CD4-positive, alpha-beta T cell treated with Interleukin-6 for 4 hours (primary cell): ENCODE results near the gene GPR35.
"Not testable (repeated sequence)": the region's sequence is repeated elsewhere in the genome, so short reads cannot be mapped to it uniquely, and the experiment has no call there.

Experiments used
- DNase-seq: peaks from one replicate; pipeline ENCODE4 v3.0.0-alpha.2; 2020; ENCODE audit warnings: mixed read lengths

The GPR35 gene

DNA sequence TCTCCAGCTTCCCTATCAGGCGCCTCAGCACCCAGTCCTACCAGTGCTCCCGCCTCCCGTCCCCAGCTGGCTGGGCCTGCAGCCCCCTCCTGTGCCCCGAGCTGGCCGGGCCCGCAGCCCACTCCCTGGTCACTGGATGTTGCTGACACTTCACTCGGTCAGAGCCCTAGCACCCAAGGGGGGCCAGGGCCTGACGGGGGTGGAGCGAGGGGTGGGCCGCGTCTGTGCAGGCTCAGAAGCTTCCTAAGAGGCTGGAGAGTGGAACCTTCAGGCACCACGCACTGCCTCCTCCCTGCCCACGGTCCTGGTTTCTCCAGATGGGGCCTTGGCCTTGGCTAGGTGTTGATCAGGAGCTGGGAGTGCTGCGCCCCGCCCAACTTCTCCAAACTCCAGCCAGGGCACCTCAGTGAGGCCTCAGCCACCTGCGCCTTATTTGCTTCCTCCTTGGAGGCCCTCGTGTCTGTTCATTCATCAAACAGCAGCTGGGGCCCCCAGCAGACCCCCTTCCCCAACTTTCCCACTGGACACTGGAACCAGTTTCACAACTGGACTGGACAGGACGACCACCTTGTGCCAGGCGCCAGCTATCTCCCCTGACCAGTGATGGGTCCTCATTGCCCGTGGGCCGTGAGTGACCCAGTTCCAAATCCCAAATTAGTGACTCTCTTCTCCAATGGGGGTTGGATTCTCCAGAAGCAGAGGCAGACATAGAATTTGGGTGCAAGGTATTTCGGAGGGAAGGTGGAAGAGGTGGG lies 22.0 kb upstream of the GPR35 start:
- no peak for DNase-seq

GRCh38 chr2:240603846-240604245 lies 21.4 kb upstream of the GPR35 start:
- DNase-seq, result no peak

DNA sequence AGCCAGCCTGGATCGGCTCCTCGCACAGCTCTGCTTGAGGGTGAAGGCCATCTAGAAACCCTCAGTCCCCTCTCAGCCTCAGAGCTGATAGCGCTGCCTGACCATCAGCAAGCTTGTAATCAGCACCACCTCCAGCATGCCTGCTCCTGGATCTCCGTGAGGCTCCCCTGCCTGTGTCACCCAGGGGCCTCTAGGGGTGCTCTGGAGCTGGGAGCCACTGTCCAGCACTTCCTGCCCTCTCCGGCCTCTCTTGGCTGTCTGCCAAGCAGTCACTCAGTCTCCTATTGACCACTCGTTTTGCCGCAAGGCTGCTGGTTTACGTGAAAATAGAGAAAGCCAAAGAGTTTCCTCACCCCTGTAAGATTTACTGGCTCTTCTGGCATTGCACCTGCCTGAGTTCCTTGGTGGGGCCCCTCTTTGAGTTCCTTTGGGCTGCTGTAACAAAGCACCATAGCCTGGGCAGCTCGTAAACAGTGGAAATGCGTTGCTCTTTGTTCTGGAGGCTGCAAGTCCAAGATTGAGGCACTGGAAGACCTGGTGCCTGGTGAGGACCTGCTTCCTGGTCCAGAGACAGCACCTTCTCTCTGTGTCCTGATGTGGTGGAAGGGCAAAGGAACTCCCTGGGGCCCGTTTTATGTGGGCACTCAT lies 20.9 kb upstream of the GPR35 start:
- DNase-seq, result no peak

DNA sequence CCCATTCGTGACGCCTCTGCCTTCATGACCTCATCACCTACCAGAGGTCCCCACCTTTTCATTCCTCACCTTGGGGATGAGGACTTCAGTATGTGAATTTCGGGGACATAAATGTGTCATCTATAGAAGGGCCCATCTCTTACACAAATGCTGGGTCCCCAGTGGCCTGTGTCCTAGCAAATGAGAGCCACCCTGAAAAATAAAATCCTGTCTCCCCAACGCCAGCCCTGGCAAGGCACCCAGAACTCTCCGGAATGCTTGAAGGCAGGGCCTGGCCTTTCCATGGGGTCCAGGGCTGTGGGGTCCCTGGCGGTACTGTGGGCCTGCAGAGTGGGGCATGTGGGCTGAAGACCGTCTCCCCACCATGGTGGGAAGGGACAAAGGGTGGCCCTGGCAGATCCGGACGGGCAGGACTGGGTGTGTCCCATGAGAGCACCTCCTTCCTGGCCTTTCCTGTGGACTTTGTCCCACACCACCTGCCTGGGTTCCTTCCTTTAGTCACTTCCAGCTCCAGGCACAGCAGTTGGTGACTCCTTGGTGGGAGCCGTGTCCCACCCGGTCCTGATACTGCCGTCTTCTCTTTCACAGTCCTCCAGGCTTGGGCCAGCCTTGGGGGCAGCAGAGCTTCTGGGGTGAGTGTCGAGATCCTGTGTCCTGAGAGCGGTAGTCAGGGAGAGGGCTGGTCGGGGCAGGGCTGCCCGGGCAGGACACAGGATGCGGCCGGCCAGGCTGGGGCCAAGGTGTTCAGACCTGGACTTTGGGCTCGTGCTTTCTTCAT lies 20.2 kb upstream of the GPR35 start:
- no peak for DNase-seq

DNA sequence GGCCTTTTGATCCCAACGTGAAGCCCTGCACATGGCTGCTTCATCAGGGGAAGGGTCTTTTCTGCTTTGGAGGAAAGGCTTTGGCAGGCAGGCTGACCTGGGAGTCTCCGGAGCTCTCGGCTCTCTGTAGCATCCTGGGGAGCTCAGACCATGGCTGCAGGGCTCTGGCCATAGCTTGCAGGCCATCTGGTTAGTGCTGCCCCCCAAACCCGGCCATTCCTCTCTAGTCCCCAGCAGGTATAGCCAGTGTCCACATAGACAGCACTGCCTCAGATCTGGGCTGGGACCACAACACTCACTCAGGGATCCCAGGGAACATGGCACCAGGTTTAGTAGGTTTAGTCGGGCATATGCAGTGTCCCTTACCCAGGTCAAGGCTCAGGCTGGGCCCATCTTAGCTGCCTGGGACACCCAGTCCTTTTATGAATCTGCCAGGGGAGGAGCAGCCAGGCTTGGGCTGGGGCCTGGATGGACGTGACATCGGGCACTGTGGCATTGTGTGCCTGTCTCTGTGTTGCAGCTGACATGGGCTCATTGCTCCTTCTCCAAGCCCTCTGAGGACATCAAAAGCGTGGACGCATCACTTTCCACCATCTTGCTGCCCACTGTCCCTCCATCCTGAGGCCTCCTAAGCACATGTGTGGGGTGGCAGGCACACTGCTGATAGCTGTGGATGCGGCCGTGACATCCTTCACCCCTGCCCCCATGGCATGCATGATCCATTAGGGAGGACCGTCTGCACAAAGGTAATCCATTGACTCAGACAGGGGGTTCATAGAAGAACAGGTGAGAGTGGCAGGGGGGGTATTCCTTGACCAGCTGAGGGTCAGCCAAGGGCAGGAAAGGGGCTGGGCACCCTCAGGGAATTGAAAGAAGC lies 19.2 kb upstream of the GPR35 start:
- DNase-seq, result no peak

- no peak for DNase-seq
These were observed 13.6 kb upstream of the GPR35 start for GRCh38 chr2:240611601-240612210.

GRCh38 chr2:240613781-240614180 lies 11.5 kb upstream of the GPR35 start:
- no peak for DNase-seq

GRCh38 chr2:240614391-240614790 lies 10.9 kb upstream of the GPR35 start:
- no peak for DNase-seq

GRCh38 chr2:240615396-240615795 lies 9.9 kb upstream of the GPR35 start:
- no peak for DNase-seq

- no peak for DNase-seq
These were observed 9.3 kb upstream of the GPR35 start for GRCh38 chr2:240615820-240616547.

DNA sequence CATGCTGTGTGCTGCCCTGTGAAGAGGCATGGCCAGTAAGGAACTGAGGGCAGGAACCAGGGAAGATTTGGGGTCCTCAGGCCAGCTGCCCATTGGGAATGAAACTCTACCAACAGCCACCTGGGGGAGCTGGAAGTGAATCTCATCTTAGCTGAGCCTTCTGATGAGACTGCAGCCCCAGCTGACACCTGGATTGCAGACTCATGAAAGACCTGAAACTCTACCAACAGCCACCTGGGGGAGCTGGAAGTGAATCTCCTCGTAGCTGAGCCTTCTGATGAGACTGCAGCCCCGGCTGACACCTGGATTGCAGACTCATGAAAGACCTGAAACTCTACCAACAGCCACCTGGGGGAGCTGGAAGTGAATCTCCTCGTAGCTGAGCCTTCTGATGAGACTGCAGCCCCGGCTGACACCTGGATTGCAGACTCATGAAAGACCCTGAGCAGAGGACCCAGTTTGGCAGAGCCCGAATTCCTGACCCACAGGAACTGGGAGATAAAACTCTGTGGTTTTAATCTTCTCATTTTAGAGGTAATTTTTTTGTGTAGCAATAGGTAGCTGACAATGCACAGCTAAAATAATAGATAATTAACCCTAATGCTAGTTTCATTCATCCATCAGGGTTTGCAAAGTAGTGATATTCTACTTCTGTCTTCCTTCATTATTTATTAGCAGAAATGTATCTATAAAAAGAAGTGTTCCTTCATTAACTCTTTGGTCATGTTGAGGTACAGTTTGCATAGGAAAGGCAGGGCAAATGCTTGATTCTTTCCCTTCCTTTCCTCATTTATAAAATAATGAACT lies 8.2 kb upstream of the GPR35 start:
- DNase-seq, result not testable (repeated sequence)

- no peak for DNase-seq
These were observed 6.5 kb upstream of the GPR35 start for GRCh38 chr2:240618776-240619175.

DNA sequence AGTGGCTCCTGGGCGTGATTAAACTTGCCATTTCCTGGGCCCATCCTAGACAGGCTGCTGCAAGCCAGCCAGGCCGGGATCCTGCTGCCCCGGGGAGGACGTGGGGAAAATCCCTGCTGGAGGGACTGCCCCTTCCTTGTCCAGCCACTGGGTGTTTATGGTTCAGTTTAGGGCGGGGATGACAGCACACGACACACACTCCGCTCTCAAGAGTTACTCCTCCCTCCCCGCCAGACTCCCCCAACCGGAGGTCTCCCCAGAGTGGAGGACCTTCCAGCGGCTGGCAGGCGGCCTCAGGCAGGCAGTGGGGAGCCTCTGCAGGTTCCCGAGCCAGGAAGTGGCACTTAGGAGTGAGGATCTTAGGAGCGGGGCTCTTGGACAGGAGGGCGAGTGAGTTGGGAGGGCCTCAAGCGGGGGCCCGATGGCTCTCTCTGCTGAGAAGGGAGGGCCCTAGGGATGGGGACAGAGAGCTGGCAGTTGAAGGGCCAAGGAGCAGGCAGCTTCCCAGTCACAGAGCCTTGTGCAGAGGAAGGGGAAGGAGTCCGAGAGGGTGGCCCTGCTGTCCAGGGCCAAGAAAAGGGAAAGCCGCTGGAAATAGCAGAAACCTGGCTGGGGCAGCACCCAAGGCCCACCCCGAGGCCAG lies 5.7 kb upstream of the GPR35 start:
- DNase-seq, result no peak

- no peak for DNase-seq
These were observed 5.0 kb upstream of the GPR35 start for GRCh38 chr2:240620149-240620731.

DNA sequence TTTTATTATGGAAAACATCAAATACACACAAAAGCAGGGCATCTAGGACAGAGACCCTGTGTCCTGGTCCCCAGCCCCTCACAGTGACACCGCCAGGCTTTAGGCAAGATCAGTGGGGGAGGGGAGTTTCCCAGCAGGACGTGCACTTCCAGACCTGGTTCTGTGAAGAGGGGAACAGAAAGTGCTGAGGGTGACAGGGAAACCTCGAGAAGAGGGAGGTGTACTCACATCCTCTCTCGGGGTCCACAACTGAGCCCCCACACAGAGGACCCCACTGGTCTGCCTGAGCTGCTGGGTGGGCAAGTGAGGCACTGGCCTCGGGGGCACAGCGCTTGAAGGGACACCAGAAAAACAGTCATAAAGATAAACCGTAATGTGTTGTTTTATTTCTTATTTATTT lies 4.4 kb upstream of the GPR35 start:
- DNase-seq, result no peak

GRCh38 chr2:240622060-240622411 lies 3.2 kb upstream of the GPR35 start:
- no peak for DNase-seq

- DNase-seq, result peak; percentile 64
These were observed 2.6 kb upstream of the GPR35 start for GRCh38 chr2:240622531-240623235.

- peak; percentile 11 for DNase-seq
These were observed 1.7 kb upstream of the GPR35 start for GRCh38 chr2:240623531-240624010.
